ENCODE results near the gene MAGIX.

GRCh38 chrX:49210406-49210805, 47.8 kb downstream of the MAGIX start:
- TF ChIP-seq, protein P1, sequence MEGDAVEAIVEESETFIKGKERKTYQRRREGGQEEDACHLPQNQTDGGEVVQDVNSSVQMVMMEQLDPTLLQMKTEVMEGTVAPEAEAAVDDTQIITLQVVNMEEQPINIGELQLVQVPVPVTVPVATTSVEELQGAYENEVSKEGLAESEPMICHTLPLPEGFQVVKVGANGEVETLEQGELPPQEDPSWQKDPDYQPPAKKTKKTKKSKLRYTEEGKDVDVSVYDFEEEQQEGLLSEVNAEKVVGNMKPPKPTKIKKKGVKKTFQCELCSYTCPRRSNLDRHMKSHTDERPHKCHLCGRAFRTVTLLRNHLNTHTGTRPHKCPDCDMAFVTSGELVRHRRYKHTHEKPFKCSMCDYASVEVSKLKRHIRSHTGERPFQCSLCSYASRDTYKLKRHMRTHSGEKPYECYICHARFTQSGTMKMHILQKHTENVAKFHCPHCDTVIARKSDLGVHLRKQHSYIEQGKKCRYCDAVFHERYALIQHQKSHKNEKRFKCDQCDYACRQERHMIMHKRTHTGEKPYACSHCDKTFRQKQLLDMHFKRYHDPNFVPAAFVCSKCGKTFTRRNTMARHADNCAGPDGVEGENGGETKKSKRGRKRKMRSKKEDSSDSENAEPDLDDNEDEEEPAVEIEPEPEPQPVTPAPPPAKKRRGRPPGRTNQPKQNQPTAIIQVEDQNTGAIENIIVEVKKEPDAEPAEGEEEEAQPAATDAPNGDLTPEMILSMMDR (IDR thresholded peaks at IDR 0.05; ENCODE audit: insufficient read depth, low read length, poor library complexity, severe bottlenecking), result no peak
- no peak for TF ChIP-seq EZH2phosphoT487 (conservative IDR thresholded peaks at IDR 0.05; ENCODE audit: low read length)

Measured in SU-DHL-6 (cell line).